Osteoblast (primary cell): ENCODE data around the gene PEDS1. TPM values are rescaled to one million over a fixed set of nuclear protein-coding genes. Genes with fewer than 3 reads are reported as not detected.

ENCODE experiments used
- DNase-seq: peaks from one replicate; pipeline ENCODE4 v3.0.0; 2011; ENCODE audit warnings: low spot score, mixed read lengths; ENCODE audit not compliant: insufficient read length; ENCODE audit errors: missing footprints
- H2AFZ ChIP-seq: 2 replicates; pipeline ENCODE4 v1.6.0; 2011; ENCODE audit warnings: mild to moderate bottlenecking, low read length
- H3K27ac ChIP-seq: 2 replicates; pipeline ENCODE4 v1.5.1; 2011; ENCODE audit warnings: mild to moderate bottlenecking, low read depth, low read length, moderate library complexity
- H3K27me3 ChIP-seq: 2 replicates; pipeline ENCODE4 v1.6.0; 2012; ENCODE audit warnings: mild to moderate bottlenecking, control low read depth, inconsistent platforms, low read length, moderate library complexity; ENCODE audit not compliant: insufficient read depth
- H3K36me3 ChIP-seq: 2 replicates; pipeline ENCODE4 v1.5.1; 2011; ENCODE audit warnings: mild to moderate bottlenecking, low read length, control low read depth, moderate library complexity; ENCODE audit not compliant: insufficient read depth
- H3K4me1 ChIP-seq: 2 replicates; pipeline ENCODE4 v1.5.1; 2011; ENCODE audit warnings: mild to moderate bottlenecking, low read length, control low read depth, moderate library complexity; ENCODE audit not compliant: insufficient read depth
- H3K4me2 ChIP-seq: 2 replicates; pipeline ENCODE4 v1.6.0; 2011; ENCODE audit warnings: mild to moderate bottlenecking, low read length; ENCODE audit not compliant: insufficient read depth
- H3K4me3 ChIP-seq: fragments of 200-600 bp; sonication (generic); 3 replicates; pipeline ENCODE4 v1.5.1; 2012; ENCODE audit warnings: mild to moderate bottlenecking, low read length, inconsistent platforms; ENCODE audit not compliant: insufficient read depth
- H3K79me2 ChIP-seq: 2 replicates; pipeline ENCODE4 v1.6.0; 2012; ENCODE audit warnings: mild to moderate bottlenecking, low read length, control low read depth, inconsistent platforms; ENCODE audit not compliant: insufficient read depth
- H3K9me3 ChIP-seq: 2 replicates; pipeline ENCODE4 v1.5.1; 2011; ENCODE audit warnings: low read depth, low read length, control low read depth
- H4K20me1 ChIP-seq: 2 replicates; pipeline ENCODE4 v1.6.0; 2012; ENCODE audit warnings: mild to moderate bottlenecking, low read length, control low read depth; ENCODE audit not compliant: insufficient read depth
- CTCF ChIP-seq: IDR thresholded peaks from 2 replicates; pipeline ENCODE4 v1.5.1; 2011; ENCODE audit warnings: mild to moderate bottlenecking, low read depth, low read length, moderate library complexity; ENCODE audit errors: extremely low read depth
- total RNA-seq: library from RNA; depleted of rRNA; stranded (reverse); fragments of >200 nt; gene quantifications from 2 replicates; pipeline ENCODE4 v1.2.3, GENCODE V29; 2012

PEDS1 gene
- total RNA-seq, 1 donor: 37.6 TPM

DNA sequence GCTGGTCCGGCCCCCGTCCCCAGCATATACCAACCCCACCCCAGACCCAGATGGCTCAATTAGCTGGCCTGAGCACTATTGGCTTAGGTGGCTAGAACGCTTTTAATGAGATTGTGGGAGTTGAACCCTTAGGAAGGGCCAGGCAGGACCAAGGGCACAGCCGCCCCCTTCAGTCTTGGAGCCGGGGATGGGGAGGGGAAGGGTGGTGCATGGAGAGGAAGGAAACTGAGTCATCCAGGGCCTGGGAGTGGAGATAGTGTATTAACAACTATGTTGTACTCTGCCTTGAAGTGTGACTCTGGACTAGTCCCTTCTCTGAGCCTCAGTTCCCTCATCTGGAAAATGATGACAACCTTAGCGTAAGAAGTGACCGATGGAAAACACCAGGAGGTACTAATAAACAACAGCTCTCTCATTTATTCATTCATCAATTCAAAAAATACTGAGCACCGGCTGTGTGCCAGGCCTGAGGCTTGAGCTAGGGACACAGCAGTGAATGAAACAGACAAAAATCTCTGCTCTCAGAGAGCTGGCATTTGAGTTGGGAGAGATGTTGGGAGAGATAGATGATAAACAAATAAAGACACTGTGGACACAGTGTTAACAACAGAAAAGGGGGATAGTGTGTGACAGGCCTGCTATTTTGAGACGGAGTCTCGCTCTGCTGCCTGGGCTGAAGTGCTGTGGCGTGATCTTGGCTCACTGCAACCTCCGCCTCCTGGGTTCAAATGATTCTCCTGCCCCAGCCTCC, 11.5 kb downstream of the PEDS1 start:
- DNase-seq: no peak
- H3K9me3 ChIP-seq: no peaks in the 10 kb centered on the region
- H3K27me3 ChIP-seq: no peaks in the 10 kb centered on the region
- H3K4me2 ChIP-seq: no peak overlapping the region
- peaks cover 83% of the 10 kb centered on the region for H3K79me2 ChIP-seq
- no peak for TF ChIP-seq CTCF
- H2AFZ ChIP-seq: no peak overlapping the region
- H3K4me3 ChIP-seq: no peak overlapping the region
- peak overlapping the region; percentile 50 for H3K27ac ChIP-seq
- H3K4me1 ChIP-seq: peaks cover 58% of the 10 kb centered on the region
- peaks cover 13% of the 10 kb centered on the region for H4K20me1 ChIP-seq
- H3K36me3 ChIP-seq: peaks cover 46% of the 10 kb centered on the region

DNA sequence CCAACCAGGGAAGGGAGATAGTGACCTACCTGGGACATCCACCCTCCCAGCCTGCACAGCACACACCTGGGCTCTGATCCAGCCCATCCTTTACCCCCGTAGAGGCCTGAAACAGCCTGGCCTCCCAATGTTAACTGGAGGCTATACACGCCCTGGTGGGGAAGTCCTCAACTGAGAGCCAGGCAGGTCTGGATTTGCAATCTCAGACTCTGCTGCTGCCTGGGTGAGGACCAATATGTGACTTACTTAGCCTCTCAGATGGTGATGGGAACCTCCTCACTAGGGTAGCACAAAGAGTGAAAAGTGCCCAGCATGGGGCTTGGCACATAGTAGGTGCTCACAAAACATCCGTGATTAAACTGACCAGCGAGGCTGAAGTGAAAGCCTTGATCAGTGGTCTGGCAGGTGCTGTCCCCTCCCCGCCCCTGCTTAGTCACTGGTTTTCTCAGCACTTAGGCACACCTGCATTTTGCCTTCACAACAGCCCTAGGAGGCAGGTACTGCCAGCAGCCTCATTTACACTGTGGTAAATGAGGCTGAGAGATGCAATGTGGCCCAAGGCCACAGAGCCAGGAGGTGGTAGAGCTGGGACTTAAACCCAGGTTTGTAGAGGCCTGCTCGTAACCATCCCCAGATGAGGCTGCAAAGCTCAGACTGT, 12.4 kb downstream of the PEDS1 start:
- no peaks in the 10 kb centered on the region for H3K27me3 ChIP-seq
- H4K20me1 ChIP-seq: peaks cover 13% of the 10 kb centered on the region
- H2AFZ ChIP-seq: no peak overlapping the region
- peak overlapping the region; percentile 11 for H3K27ac ChIP-seq
- H3K9me3 ChIP-seq: no peaks in the 10 kb centered on the region
- H3K36me3 ChIP-seq: peaks cover 43% of the 10 kb centered on the region
- TF ChIP-seq CTCF: no peak
- peaks cover 52% of the 10 kb centered on the region for H3K4me1 ChIP-seq
- peaks cover 83% of the 10 kb centered on the region for H3K79me2 ChIP-seq
- no peak for DNase-seq
- no peak overlapping the region for H3K4me3 ChIP-seq
- no peak overlapping the region for H3K4me2 ChIP-seq

- Histone ChIP-seq H4K20me1 (peaks cover 11% of the 10 kb centered on the region), H3K4me1 (peaks cover 45% of the 10 kb centered on the region), H2AFZ (no peak overlapping the region), H3K4me3 (no peak overlapping the region), H3K4me2 (no peak overlapping the region), H3K79me2 (peaks cover 82% of the 10 kb centered on the region), H3K27me3 (no peaks in the 10 kb centered on the region), H3K27ac (no peak overlapping the region), H3K9me3 (no peaks in the 10 kb centered on the region), H3K36me3 (peaks cover 43% of the 10 kb centered on the region)
- DNase-seq: no peak
- TF ChIP-seq CTCF: no peak
These were observed 13.1 kb downstream of the PEDS1 start for GRCh38 chr20:50140339-50140859.
